CD4-positive, alpha-beta T cell treated with Interleukin-15 for 4 hours (primary cell): ENCODE data around the gene CALML4.
"Not testable (repeated sequence)": the region's sequence is repeated elsewhere in the genome, so short reads cannot be mapped to it uniquely, and the experiment has no call there.

ENCODE experiments used
- DNase-seq: peaks from one replicate; pipeline ENCODE4 v3.0.0-alpha.2; 2020; ENCODE audit warnings: low spot score

The CALML4 gene

DNA sequence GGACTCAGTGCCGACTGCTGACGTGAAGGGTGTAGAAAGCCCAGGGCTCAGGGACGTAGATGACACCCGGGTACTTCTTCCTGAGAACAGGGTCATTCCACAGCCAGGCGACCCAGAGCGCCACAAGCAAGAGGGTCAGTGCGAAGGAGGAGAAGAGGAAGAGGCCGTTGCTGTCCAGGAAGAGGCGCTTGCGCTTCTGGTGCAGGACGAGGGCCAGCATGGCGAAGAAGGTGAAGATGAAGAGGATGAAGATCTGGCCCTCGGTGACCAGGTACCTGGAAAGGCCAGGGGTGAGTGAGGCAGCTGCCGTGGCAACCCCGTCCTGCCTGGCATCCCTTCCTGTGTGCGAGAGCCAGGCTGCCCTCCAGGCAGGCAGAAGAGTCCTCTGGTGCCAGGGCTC, 3.0 kb upstream of the CALML4 start:
- DNase-seq, result no peak

DNA sequence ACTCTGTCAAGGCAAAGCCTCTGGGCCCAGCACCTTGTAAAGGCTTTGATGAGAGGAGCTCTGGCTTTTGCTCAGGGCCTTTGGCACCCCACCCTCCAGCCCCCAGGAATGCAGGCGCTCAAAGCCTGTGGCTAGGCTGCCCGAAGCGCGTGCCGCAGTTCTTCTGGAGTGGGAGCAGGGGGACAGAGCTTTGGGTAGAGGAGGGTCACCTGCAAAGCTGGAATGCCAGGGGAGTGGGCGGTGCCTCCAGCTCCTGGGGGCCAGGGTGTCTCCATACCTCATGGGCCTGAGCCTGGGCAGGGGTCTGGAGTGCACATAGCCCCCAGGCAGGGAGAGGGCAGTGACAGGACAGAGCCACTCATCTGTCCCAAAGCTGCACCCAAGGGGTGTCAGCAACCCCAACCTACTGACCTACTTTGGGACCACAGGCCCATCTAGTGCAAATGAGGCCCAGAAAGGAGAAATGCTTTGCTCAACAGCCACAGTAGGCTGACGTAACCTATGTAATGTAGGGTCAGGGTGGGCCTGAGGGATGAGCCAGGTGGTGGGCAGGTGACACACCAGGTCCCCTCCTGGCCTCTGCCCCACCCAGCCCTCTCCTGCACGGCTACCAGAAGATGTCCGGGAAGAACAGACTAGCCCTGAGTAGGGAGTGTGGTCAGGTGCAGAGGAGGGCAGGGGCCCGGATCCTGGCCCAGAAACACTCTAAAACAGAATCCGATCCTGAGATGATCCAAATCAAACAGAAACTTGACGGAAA, 2.2 kb upstream of the CALML4 start:
- DNase-seq, result no peak

DNA sequence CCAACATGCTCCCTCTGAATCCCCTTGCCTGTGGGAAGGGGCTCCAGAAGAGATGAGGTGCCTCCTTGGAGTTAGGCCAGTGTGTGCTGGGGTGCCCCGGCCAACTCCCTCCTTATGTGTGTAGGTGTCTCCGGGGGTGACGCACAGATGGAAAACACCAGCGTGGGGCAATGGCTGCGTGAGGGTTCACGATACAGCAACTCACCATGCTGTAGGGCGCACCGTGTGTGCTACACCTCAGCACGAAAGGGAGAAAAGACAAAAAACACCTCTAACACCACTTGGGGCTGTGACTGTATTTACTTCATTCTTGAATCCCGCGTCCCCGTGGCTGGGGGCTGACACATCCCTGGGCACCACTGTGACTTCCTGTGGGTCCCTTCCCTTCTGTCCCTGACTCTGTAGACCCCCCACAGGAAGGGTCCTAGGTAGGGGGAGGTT, 1.6 kb upstream of the CALML4 start:
- no peak for DNase-seq

DNA sequence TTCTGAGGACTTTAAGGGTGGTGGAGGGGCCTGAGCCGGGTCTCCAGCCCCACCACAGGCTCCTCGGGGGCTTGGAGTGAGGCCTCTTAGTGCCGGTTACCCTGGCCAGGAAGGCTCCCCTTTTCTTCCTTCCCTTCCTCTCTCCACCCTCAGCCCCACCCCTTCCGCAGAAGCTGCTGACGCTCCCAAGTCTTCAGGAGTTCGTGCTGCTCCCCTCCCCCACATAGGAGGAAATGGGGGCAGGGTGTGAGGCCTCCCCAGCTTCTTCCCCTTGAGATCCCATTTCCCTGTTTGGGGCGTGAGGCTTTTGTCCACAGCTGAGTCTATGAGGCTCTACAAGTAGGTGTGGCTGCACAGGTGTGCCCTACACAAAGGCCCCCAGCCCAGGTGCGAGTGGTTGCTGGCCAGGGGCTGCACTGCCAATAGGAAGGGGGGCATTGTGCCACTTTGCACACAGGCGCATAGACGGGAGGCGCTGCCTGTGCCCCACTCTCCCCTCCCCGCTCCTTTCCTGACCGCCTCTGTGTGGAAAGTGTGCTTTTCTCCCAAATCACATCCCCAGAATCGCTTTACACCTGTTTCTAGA, 915 bp upstream of the CALML4 start:
- DNase-seq, result no peak

DNA sequence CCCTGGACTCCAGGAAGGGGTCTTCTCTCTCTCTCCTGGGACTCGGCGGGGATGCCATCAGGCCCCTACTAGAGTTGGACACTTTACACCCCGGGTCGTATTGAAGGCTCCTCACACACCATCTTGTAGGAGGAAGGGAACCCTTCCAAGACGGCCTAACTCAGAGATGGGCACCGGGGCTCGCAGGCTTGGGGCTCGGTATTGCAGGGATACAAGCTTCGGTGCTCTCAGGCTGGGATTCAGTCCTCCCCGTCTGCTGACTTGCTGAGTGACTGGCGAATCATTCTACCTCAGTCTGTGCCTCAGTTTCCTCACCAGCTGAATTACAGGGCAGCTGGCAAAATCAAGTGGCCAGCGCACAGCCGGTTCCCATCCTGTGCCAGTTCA, 419 bp upstream of the CALML4 start:
- DNase-seq, result no peak

DNA sequence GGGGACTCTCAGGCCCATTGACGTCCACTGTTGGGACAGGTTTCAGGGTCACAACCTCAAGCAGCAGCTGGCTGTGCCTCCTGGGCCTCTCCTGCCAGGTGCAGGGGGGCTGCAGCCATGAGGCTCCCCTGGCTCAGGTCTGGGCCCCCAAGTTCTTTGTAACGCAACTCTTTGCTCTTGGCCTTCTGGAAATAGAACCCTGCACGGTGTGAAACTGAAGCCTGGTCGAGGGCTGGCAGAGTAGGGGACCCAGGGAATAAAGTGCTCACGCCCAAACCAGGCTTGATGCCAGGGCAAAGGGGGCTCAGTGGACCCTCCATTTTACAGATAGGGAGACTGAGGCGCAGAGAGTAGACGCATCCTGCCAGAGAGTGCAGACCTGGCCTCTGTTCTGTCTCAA, 771 bp downstream of the CALML4 start:
- no peak for DNase-seq

DNA sequence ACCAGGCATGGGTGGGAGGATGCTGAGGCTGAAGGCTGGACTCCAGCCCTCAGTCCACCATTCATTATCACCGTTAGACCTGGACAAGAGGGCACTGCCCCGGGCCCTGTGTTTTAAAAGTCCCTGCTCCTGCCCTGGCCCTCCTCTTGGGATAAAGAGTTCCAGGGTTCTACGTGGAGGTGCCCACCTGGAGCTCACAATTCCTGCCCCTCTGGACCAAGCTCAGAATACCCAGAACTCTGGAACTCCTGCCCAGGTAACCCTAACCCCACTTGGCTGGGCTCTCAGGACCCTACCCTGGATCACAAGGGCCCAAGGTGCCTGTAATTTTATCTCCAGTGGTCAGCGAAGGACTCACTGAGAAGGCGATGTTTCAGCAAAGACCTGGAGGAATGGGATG, 1.2 kb downstream of the CALML4 start:
- no peak for DNase-seq

DNA sequence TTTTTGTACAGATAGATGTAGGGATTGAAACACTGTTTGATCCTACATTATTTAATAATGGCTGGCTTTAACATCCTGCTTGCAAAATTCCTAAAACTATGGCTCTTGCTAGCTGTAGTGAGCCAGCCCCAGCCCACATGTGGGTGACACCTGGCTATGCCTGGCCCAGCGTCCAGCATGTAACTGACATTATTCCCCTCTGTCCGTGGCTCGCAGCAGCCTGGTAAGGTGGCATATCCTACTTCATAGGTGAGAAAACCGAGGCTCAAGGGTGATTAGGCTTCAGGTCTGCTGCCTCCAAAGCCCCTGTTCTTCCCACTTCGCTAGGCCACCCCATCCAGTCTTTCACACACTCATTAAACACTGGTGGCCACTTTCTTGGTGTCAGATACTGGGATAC, 1.6 kb downstream of the CALML4 start:
- no peak for DNase-seq

DNA sequence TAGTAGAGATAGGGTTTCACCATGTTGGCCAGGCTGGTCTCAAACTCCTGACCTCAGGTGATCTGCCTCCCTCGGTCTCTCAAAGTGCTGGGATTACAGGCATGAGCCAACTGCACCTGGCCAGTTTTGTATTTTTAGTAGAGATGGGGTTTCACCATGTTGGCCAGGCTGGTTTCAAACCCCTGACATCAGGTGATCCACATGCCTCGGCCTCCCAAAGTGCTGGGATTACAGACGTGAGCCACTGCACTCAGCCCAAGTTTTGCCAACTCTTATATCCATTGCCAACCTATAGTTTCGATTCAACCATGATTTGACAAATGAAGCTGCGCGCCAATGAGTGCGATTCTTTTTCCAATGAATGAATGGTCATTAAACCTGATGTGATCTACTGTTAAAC, 2.1 kb downstream of the CALML4 start:
- not testable (repeated sequence) for DNase-seq

DNA sequence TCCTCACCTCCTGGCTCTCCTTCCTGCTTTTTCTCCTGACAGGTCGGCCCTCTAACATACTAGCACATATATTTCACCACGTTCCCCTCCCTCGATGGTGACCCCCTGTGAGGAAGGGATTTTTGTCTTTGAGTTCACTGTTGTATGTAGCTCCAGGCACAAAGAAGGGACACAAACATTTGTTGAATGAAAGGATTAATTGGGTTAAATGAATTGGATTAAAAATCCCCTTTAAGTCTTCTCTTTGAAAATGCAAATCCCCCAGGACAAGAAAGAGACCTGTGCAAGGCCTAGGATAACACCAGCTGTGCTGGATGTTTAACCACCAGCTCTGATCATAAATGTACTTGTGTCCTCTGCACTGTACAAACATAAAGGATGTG, 3.3 kb downstream of the CALML4 start:
- DNase-seq, result no peak

DNA sequence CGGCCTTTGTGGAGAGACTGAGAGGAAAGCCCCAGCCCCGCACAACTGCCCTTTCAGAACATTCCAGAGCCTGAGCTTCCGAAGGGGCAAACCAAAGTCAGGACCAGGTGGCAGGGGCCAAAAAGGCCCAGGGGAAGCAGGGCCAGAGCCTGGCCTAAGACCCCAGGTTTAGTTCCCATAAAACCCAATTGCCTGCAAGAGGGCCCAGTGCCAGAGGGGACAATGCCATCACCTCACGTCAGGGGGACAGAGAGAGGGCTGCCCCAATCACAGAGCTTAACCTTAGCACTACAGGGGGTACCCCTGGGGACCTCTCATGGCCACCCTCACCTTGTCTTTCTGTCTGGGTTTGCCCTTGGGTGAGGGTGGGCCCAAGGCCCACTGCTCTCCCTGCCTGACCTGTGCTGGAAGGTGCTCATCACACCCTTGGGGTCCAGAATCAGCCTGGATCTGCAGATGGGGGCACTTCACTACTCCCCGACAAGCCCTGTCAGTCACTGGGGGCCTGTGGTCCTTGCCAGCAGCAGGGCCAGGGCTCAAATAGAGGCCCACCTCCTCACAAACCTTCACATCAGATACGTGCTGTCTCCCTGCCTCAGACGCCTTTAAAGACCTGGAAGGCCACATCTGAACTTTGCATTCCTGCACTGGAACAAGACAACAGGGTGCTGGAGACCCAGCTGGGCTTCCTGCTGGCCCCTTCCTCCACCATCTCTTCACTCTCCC, 3.8 kb downstream of the CALML4 start:
- DNase-seq, result no peak

DNA sequence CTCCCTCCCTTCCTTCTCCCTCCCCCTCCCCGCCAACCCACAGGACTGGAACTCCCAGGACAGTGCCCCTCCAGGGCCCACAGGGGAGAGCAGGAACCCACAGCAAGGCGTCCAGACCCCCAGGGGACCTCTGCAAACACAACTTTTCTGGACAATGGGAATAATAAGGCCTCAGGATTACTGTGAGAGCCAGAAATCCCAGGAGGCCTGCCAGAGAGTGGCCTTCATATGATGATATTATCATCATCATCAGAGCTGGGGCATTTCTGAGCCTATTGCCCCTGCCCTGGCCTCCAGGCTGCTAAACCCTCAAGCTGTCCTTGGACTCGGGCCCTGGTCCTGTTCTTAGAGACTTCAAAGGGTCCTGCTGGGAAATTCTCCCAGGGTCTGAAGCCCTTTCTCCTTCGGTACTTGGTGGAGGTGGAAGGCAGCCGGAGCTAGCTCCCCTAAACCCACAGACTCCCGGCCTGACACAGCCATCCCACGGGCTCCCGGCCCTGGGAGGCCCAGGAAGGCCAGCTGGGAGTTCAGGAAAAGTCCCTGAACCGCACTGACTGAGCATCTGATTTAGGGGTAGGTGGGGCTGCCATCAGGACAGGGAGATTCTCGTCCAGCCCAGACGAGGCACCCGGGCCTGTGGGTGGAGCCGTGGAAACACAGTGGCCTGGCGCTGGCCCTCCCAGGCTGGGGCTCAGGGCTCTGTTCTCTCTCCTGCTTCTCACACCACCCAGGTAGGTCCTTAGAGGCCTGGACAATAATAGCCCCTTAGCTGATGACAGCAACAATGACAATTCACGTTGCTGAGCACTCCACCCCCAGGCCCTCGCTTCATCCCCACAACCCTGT, 4.9 kb downstream of the CALML4 start:
- DNase-seq, result no peak

DNA sequence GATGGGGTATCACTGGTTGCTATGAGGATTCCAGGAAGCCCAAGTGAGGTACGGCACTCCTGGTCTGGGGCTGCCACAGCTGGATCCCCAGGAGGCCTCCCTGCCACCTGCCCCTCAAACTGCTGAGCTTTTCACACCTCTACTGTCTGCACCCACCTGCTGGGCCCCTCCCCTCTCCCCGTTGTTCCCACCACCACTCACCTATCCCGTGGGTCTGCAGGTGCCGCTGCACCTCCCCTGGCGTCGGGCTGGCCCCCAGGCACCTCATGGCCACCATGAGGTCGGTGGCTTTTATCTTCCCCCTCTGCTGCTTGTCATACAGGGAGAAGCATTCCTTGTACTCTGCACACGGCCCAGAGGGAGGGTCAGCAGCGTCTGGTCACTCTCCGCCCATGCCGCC, 5.8 kb downstream of the CALML4 start:
- DNase-seq, result no peak

DNA sequence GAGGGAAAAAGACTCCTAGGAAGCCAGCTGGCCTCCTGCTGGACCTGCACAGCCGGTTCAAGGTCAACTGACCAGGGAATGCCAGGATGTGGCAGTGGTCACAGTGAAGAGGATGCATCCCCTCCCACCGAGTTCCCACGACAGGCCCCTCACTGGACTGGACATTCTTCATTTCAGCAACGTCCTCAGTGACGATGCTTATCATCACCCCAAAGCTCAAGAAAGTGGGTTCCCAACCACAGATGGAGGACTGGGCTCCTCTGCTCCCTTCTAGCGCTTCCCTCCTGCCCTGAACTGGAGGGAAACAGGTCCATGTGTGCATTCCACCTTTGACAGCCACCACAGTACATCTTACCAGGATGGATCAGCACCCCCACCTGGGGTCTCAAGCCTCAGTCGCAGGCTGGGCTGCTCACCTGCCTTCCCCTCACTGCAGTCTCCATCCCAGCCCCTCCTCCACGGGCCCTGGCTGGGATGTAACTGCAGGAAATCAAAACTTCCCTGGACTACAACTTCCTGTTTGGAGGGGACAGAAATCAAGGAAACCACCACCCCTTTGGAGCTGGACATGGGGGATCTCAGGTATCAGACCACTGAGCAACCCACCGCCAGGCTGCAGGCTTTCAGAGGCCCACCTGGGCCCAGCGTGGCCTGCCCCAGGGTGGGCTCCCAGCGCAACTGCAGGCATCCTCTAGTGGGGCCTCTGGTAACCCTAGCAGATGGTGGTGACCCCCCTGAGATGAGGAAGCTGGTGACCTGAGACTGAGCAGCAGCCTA, 7.3 kb downstream of the CALML4 start:
- no peak for DNase-seq

DNA sequence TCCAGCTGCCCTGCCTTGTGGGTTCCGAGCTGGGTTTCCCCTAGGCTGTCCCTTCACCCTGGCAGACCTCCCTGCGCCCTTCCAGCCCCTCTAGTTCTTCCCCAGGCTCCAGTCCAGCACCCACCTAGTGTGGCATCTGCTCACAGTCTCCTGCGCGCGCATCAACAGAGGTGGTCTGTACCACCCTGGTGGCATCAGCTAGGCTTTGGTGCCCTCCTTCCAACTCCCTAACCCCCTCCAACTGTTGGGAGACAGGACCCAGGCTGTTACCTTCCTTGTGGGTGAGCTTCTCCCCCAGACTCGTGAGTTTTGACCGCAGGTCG, 8.0 kb downstream of the CALML4 start:
- no peak for DNase-seq

DNA sequence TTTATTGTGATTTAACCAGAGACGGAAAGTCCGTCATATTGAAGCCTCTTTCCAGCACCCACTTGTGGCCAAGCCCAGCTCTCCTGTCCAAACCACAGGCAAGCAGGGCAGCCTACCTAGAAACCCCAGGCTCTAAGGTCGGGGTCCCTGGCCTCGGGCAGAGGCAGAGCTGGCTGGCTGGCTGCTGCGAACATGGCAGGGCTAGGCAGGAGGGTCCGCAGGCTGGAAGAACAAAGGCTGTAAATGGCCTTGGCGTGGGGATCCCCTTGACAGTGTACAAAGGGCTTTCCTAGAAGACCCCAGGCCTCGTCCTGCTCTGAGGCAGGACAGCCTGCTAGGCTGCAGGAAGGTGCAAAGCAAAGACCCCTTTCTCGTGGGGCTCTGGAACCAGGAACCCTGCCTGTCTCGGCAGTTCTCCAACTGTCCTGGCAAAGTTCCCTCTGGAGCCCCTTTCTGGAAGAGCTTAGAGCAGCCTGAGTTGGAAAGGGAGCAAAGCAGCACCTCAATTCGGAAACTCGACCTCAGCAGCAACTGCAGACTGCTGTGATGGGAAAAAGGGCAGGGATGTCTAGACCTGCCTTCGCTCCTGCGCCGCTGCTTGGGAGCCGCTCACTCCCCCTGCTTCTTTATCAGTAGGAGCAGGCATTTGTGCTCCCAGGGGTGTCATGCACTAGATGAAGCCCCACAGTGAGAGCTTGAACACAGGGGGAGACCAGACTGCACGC, 8.5 kb downstream of the CALML4 start:
- DNase-seq, result no peak

DNA sequence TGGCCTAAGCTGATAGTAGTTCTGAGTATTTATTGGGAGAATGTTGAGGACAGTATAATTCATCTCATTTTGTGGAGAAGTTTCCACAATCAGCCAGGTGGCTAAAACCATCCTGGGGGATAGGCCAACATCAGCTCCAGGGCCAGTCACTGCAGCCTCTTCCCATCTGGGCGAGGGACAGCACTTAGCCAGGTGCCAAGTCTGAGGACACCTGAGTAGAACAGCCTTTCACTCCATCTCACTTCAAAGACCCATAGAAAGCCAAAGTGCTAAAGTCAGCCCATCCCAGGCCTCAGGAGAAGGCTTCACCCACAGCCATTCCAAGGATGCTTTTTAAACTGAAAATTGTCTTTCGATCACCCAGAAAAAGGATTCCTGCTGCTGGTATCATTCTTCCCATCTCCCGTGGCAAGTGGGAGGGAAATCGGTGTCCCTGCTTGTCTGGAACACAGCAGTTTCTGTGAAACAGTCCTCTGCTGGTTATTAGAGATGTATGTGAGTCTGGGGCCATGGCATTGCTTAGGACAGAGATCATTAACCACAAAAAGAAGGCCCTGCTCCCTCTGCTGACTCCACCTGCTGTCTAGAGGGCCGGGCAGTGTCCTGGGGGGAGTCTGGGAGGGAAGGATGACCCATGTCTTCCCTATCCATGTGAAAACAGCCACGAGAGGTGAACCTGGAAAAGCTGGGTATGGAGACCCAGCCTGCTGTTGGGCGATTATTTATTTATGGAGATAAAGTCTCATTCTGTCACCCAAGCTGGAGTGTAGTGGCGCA, 9.6 kb downstream of the CALML4 start:
- DNase-seq, result no peak

DNA sequence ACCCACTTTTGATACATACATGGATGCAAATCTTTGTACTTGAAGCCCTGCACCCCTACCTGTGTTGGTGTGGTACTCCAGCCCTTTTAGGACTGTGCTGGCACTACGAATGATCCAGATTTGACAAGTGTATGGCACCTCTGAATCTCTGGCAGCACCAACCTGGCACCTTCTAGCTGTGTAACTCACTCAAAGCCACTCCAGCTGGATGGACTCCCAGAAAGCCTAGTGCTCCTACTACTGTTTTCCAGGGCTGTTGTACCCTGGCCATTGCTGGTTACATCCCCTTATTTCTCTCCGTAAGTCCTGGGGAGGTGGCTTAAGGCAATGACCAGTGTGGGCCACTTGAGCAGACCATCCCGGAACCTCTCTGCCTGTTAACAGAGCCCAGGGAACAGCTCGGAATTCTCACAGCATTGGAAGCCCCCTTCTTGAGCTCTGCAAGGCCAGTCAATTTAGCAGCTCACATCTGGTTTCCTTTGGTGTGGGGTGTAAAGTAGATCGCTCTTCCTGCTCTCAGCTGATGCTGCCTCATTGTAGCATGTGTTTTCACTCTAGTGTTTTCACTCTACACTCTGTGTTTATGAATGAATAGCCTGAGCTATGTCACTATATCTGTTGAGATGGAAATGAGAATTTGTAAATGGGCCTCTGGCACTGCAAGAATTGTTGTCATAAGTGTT, 12.2 kb downstream of the CALML4 start:
- no peak for DNase-seq

DNA sequence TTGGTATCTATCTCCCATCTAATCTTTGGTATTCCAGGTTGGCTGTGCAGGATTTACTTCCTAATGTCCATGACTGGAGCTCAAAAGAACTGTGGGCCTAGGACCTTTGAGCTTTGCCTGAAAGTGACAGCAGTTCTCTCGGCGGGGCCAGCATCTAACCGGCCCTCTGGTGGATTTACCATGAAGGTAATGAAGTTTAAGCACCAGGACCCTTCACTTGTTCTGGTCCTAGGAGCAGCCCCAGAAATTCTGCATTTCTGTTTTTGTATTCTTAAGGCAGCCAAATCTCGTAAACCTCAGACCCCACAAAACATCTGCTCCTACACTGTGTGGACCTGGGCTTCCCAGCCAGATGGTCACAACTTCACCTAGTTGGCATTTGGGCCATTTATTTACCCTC, 13.0 kb downstream of the CALML4 start:
- DNase-seq, result no peak

DNA sequence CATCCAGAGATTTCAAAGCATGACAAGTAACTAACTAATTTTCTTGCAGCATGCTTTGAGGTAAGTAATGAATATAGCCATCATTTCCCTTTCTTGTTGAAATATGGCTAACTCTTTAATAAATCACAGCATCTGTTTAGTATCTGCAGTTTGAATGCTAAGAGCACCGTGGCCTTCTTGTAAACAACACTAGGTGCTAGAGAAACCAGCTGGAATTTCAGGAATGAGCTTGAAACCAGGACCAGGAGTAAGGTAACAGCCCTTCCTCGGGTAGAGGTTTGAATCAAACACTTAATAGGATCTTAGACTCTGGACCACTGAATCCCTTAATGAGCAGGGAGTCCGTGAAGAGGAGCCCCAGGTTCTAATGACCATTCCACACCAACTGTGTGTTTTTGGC, 13.6 kb downstream of the CALML4 start:
- no peak for DNase-seq
